Mesenchymal stem cell (in vitro differentiated cells and primary cell): ENCODE results near the gene GOLGA5.
"Not testable (repeated sequence)": the region's sequence is repeated elsewhere in the genome, so short reads cannot be mapped to it uniquely, and the experiment has no call there.

Experiments used
- DNase-seq: peaks from one replicate; pipeline ENCODE4 v3.0.0-alpha.2; 2013
- H2AFZ ChIP-seq: one replicate; pipeline ENCODE4 v1.6.1; 2013; ENCODE audit warnings: low read depth, mild to moderate bottlenecking, control low read depth, inconsistent platforms, low read length, moderate library complexity
- H2AK5ac ChIP-seq: 2 replicates; pipeline ENCODE4 v1.6.1; 2013; ENCODE audit warnings: low read length, moderate library complexity, mild to moderate bottlenecking, inconsistent platforms; ENCODE audit not compliant: severe bottlenecking
- H2BK120ac ChIP-seq: one replicate; pipeline ENCODE4 v1.6.1; 2013; ENCODE audit warnings: low read depth, mild to moderate bottlenecking, inconsistent platforms, low read length, moderate library complexity
- H2BK12ac ChIP-seq, 2 experiments: one replicate each; pipeline ENCODE4 v1.6.1; 2013; ENCODE audit warnings: inconsistent platforms in 2 of 2, low read length in 2 of 2, mild to moderate bottlenecking in 2 of 2, moderate library complexity in 2 of 2, control low read depth in 1 of 2
- H2BK15ac ChIP-seq: one replicate; pipeline ENCODE4 v1.6.1; 2013; ENCODE audit warnings: mild to moderate bottlenecking, low read depth, inconsistent platforms; ENCODE audit not compliant: poor library complexity, severe bottlenecking
- H2BK5ac ChIP-seq: 2 replicates; pipeline ENCODE4 v1.6.1; 2013; ENCODE audit warnings: low read depth, mild to moderate bottlenecking, low read length, control low read depth, inconsistent platforms; ENCODE audit not compliant: poor library complexity, severe bottlenecking
- H3K14ac ChIP-seq, 2 experiments: one replicate each; pipeline ENCODE4 v1.6.1; 2013; ENCODE audit warnings: inconsistent platforms in 2 of 2, low read length in 2 of 2, control low read depth in 1 of 2, mild to moderate bottlenecking in 1 of 2, moderate library complexity in 1 of 2
- H3K18ac ChIP-seq, 2 experiments: one replicate each; pipeline ENCODE4 v1.6.1; 2013; ENCODE audit warnings: inconsistent platforms in 2 of 2, low read length in 2 of 2, control low read depth in 1 of 2, low read depth in 1 of 2, mild to moderate bottlenecking in 1 of 2
- H3K23ac ChIP-seq, 2 experiments: one replicate each; pipeline ENCODE4 v1.6.1; 2013; ENCODE audit warnings: inconsistent platforms in 2 of 2, low read length in 2 of 2, mild to moderate bottlenecking in 2 of 2, moderate library complexity in 2 of 2, control low read depth in 1 of 2
- H3K27ac ChIP-seq: 2 replicates; pipeline ENCODE4 v1.5.1; 2013; ENCODE audit warnings: mild to moderate bottlenecking, moderate library complexity, low read length, control low read depth, inconsistent platforms; ENCODE audit not compliant: poor library complexity, severe bottlenecking
- H3K27me3 ChIP-seq, 2 experiments: 2 replicates each; pipeline versions ENCODE4 v1.6.1 to v1.7.0; 2013; ENCODE audit warnings: low read length in 2 of 2, mild to moderate bottlenecking in 2 of 2, moderate library complexity in 2 of 2, control low read depth in 1 of 2, inconsistent platforms in 1 of 2; ENCODE audit not compliant: control insufficient read depth in 1 of 2, insufficient read depth in 1 of 2
- H3K36me3 ChIP-seq, 2 experiments: 2 replicates each; pipeline versions ENCODE4 v1.6.1 to v1.7.0; 2013; ENCODE audit warnings: low read length in 2 of 2, control low read depth in 1 of 2, inconsistent platforms in 1 of 2, low read depth in 1 of 2, mild to moderate bottlenecking in 1 of 2; ENCODE audit not compliant: insufficient read depth in 2 of 2, control insufficient read depth in 1 of 2
- H3K4ac ChIP-seq, 2 experiments: one replicate each; pipeline ENCODE4 v1.6.1; 2013; ENCODE audit warnings: inconsistent platforms in 2 of 2, low read length in 2 of 2, mild to moderate bottlenecking in 2 of 2, moderate library complexity in 2 of 2, control low read depth in 1 of 2, low read depth in 1 of 2
- H3K4me1 ChIP-seq: 2 replicates; pipeline ENCODE4 v1.6.1; 2013; ENCODE audit warnings: low read depth, low read length, control low read depth; ENCODE audit not compliant: control insufficient read depth, insufficient read depth
- H3K4me2 ChIP-seq: 2 replicates; pipeline ENCODE4 v1.6.1; 2013; ENCODE audit warnings: low read length, mild to moderate bottlenecking, inconsistent platforms; ENCODE audit not compliant: poor library complexity, severe bottlenecking
- H3K4me3 ChIP-seq, 2 experiments: 2 replicates each; pipeline versions ENCODE4 v1.5.1 to v1.7.0; 2013; ENCODE audit warnings: low read length in 2 of 2, mild to moderate bottlenecking in 2 of 2, control low read depth in 1 of 2, low read depth in 1 of 2; ENCODE audit not compliant: insufficient read depth in 1 of 2
- H3K79me1 ChIP-seq: replicated peaks from 2 replicates; pipeline ENCODE4 v1.6.1; 2013; ENCODE audit warnings: mild to moderate bottlenecking, control low read depth, low read length, inconsistent platforms; ENCODE audit not compliant: poor library complexity, severe bottlenecking
- H3K9ac ChIP-seq: 2 replicates; pipeline ENCODE4 v1.7.0; 2013; ENCODE audit warnings: mild to moderate bottlenecking, low read length, moderate library complexity
- H3K9me3 ChIP-seq: 2 replicates; pipeline ENCODE4 v1.7.0; 2013; ENCODE audit warnings: mild to moderate bottlenecking, low read length; ENCODE audit not compliant: control insufficient read depth
- H4K8ac ChIP-seq: one replicate; pipeline ENCODE4 v1.6.1; 2013; ENCODE audit warnings: inconsistent platforms, mild to moderate bottlenecking, low read length, moderate library complexity
- H4K91ac ChIP-seq: one replicate; pipeline ENCODE4 v1.6.1; 2013; ENCODE audit warnings: mild to moderate bottlenecking, low read length, inconsistent platforms
- WGBS: methylation state at CpG from one replicate; pipeline ENCODE4 v1.1.7; 2013; ENCODE audit warnings: mixed read lengths; 5-methylcytosine and 5-hydroxymethylcytosine counted together

Gene GOLGA5

GRCh38 chr14:92778868-92779565 lies 15.1 kb upstream of the GOLGA5 start:
- not testable (repeated sequence) for H4K8ac ChIP-seq, H3K18ac ChIP-seq, H4K91ac ChIP-seq, H2BK12ac ChIP-seq, H3K27ac ChIP-seq, H3K4me2 ChIP-seq, DNase-seq, H3K27me3 ChIP-seq, H2BK15ac ChIP-seq, H2AK5ac ChIP-seq, H3K14ac ChIP-seq, H2BK120ac ChIP-seq, H3K4me1 ChIP-seq, H3K36me3 ChIP-seq, H3K9me3 ChIP-seq, H3K4me3 ChIP-seq, H3K4ac ChIP-seq, H3K23ac ChIP-seq, H3K9ac ChIP-seq, H3K79me1 ChIP-seq, H2BK5ac ChIP-seq
- H2AFZ ChIP-seq = peak overlapping the region; percentile 51
- 92% methylated on average over 2 of the region's 3 CpGs for WGBS

- Histone ChIP-seq H3K9me3 (no peaks in the 10 kb centered on the region), H3K4me3 (no peak overlapping the region), H3K23ac (no peak overlapping the region), H2BK12ac (no peak overlapping the region), H2BK15ac (no peak overlapping the region), H2BK5ac (no peak overlapping the region), H4K91ac (no peak overlapping the region), H3K9ac (no peak overlapping the region), H2AFZ (no peak overlapping the region), H3K27ac (no peak overlapping the region), H3K4me1 (peaks cover 2% of the 10 kb centered on the region), H2AK5ac (no peak overlapping the region), H3K14ac (no peak overlapping the region), H3K27me3 (no peaks in the 10 kb centered on the region), H3K4ac (peak overlapping the region in 1 of 2 experiments; percentile 6), H2BK120ac (no peak overlapping the region), H4K8ac (no peak overlapping the region), H3K18ac (no peak overlapping the region), H3K79me1 (no peaks in the 10 kb centered on the region), H3K4me2 (no peak overlapping the region), H3K36me3 (no peaks in the 10 kb centered on the region)
- WGBS = 78% methylated on average over 4 of the region's 7 CpGs
- no peak for DNase-seq
These were observed 13.5 kb upstream of the GOLGA5 start for GRCh38 chr14:92780444-92781232.

GRCh38 chr14:92781350-92781749 lies 12.8 kb upstream of the GOLGA5 start:
- Histone ChIP-seq H2BK120ac (no peak overlapping the region), H2AFZ (no peak overlapping the region), H3K27me3 (no peaks in the 10 kb centered on the region), H2BK5ac (no peak overlapping the region), H4K91ac (no peak overlapping the region), H3K23ac (no peak overlapping the region), H3K14ac (no peak overlapping the region), H3K27ac (no peak overlapping the region), H3K9me3 (no peaks in the 10 kb centered on the region), H3K4me2 (no peak overlapping the region), H3K79me1 (no peaks in the 10 kb centered on the region), H3K36me3 (no peaks in the 10 kb centered on the region), H3K9ac (no peak overlapping the region), H2BK15ac (no peak overlapping the region), H3K4ac (no peak overlapping the region), H2AK5ac (no peak overlapping the region), H2BK12ac (no peak overlapping the region), H3K18ac (no peak overlapping the region), H4K8ac (no peak overlapping the region), H3K4me1 (peaks cover 2% of the 10 kb centered on the region), H3K4me3 (no peak overlapping the region)
- WGBS = 86% methylated on average over 3 of the region's 3 CpGs
- DNase-seq = no peak

GRCh38 chr14:92783813-92784431 lies 10.2 kb upstream of the GOLGA5 start:
- Histone ChIP-seq H2BK120ac (no peak overlapping the region), H3K79me1 (no peaks in the 10 kb centered on the region), H4K8ac (no peak overlapping the region), H2AK5ac (no peak overlapping the region), H2BK15ac (no peak overlapping the region), H3K23ac (no peak overlapping the region), H3K4me1 (peaks cover 2% of the 10 kb centered on the region), H3K4me3 (no peak overlapping the region), H3K14ac (no peak overlapping the region), H2BK5ac (no peak overlapping the region), H2BK12ac (no peak overlapping the region), H3K9ac (peak overlapping the region; percentile 36), H3K27ac (no peak overlapping the region), H3K36me3 (no peaks in the 10 kb centered on the region), H3K9me3 (peaks cover 13% of the 10 kb centered on the region), H3K4ac (no peak overlapping the region), H3K27me3 (no peaks in the 10 kb centered on the region), H3K4me2 (no peak overlapping the region), H3K18ac (no peak overlapping the region), H4K91ac (no peak overlapping the region), H2AFZ (no peak overlapping the region)
- DNase-seq = peak; percentile 80
- WGBS = 73% methylated on average over 2 of the region's 2 CpGs
